Stimulated activated CD4-positive, alpha-beta T cell treated with anti-CD3 and anti-CD28 coated beads, Interleukin-4, amount 100 ng/mL, for 4 hours (primary cell): ENCODE data around the gene PMS2.
"Not testable (repeated sequence)": the region's sequence is repeated elsewhere in the genome, so short reads cannot be mapped to it uniquely, and the experiment has no call there.

ENCODE experiments used
- DNase-seq, 2 experiments: peaks; one replicate each; pipeline ENCODE4 v3.0.0-alpha.2; 2020

Gene PMS2

GRCh38 chr7:6015917-6016652 lies 7.2 kb upstream of the PMS2 start:
- no peak for DNase-seq

GRCh38 chr7:6012355-6013104 lies 3.7 kb upstream of the PMS2 start:
- DNase-seq, result no peak

- DNase-seq, result no peak
These were observed 2.7 kb upstream of the PMS2 start for GRCh38 chr7:6011541-6011940.

GRCh38 chr7:6010370-6010769 lies 1.5 kb upstream of the PMS2 start:
- not testable (repeated sequence) for DNase-seq

- DNase-seq, result not testable (repeated sequence)
These were observed 836 bp downstream of the PMS2 start for GRCh38 chr7:6007835-6008590.

GRCh38 chr7:6007386-6007785 lies 1.5 kb downstream of the PMS2 start:
- no peak for DNase-seq

GRCh38 chr7:5997210-5997808 lies 11.5 kb downstream of the PMS2 start:
- peak in 1 of 2 experiments; percentile 45 for DNase-seq

GRCh38 chr7:5987061-5987460 lies 21.8 kb downstream of the PMS2 start:
- not testable (repeated sequence) for DNase-seq

GRCh38 chr7:5979680-5980314 lies 29.1 kb downstream of the PMS2 start:
- DNase-seq, result not testable (repeated sequence)

- not testable (repeated sequence) for DNase-seq
These were observed 35.3 kb downstream of the PMS2 start for GRCh38 chr7:5973580-5973979.

- DNase-seq, result not testable (repeated sequence)
These were observed 38.4 kb downstream of the PMS2 start, which contains the start of gene RSPH10B for GRCh38 chr7:5970347-5970911. TSS of gene RSPH10B (minus strand) at chr7:5970689. CDS start at chr7:5967116, 3,573 bp downstream.

GRCh38 chr7:5963810-5964209 lies 45.0 kb downstream of the PMS2 start:
- not testable (repeated sequence) for DNase-seq

GRCh38 chr7:5963205-5963604 lies 45.6 kb downstream of the PMS2 start:
- not testable (repeated sequence) for DNase-seq

- not testable (repeated sequence) for DNase-seq
These were observed 73.9 kb downstream of the PMS2 start for GRCh38 chr7:5934945-5935450.

- DNase-seq, result not testable (repeated sequence)
These were observed 76.8 kb downstream of the PMS2 start for GRCh38 chr7:5931905-5932644.

- not testable (repeated sequence) for DNase-seq
These were observed 77.6 kb downstream of the PMS2 start for GRCh38 chr7:5931250-5931649.

GRCh38 chr7:5930290-5930689 lies 78.6 kb downstream of the PMS2 start:
- DNase-seq, result not testable (repeated sequence)

- DNase-seq, result not testable (repeated sequence)
These were observed 82.5 kb downstream of the PMS2 start for GRCh38 chr7:5926263-5926870.

GRCh38 chr7:5924630-5925029 lies 84.2 kb downstream of the PMS2 start:
- DNase-seq, result not testable (repeated sequence)

- not testable (repeated sequence) for DNase-seq
These were observed 84.7 kb downstream of the PMS2 start for GRCh38 chr7:5924180-5924579.
